Fibroblast of pulmonary artery (primary cell): Measurements from ENCODE around the gene PKHD1.

Source experiments
- DNase-seq: peaks from one replicate; pipeline ENCODE4 v3.0.0-alpha.2; 2010; ENCODE audit warnings: low read depth
- H3K4me3 ChIP-seq: replicated peaks from 2 replicates; pipeline ENCODE4 v1.5.1; 2011; ENCODE audit warnings: low read depth, mild to moderate bottlenecking, control low read depth, low read length, moderate library complexity
- TF ChIP-seq, protein P1 (sequence below): IDR thresholded peaks from 2 replicates; pipeline ENCODE4 v1.5.1; 2011; ENCODE audit warnings: mild to moderate bottlenecking, control low read depth, low read length, inconsistent platforms; ENCODE audit errors: missing control alignments

The PKHD1 gene

DNA sequence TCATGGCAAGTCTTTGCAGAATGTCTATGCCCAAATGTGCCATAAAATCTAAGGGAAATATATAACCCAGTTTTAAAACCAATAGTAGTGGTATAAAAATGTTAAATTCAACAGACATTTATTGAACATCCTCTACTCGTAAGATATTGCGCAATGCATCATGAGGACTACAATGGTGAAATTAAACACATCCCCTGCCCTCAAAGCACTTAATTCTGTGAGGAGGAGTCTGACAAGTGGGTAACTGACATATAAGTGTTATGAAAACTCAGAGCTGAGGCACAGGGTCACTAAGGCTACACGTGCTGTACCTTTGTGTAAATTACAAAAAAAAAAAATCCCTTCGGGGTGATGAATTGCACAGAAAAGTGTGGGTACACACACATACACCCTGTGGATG is 6.2 kb downstream of the PKHD1 start:
- no peak overlapping the region for H3K4me3 ChIP-seq
- DNase-seq = no peak
- TF ChIP-seq, protein P1, sequence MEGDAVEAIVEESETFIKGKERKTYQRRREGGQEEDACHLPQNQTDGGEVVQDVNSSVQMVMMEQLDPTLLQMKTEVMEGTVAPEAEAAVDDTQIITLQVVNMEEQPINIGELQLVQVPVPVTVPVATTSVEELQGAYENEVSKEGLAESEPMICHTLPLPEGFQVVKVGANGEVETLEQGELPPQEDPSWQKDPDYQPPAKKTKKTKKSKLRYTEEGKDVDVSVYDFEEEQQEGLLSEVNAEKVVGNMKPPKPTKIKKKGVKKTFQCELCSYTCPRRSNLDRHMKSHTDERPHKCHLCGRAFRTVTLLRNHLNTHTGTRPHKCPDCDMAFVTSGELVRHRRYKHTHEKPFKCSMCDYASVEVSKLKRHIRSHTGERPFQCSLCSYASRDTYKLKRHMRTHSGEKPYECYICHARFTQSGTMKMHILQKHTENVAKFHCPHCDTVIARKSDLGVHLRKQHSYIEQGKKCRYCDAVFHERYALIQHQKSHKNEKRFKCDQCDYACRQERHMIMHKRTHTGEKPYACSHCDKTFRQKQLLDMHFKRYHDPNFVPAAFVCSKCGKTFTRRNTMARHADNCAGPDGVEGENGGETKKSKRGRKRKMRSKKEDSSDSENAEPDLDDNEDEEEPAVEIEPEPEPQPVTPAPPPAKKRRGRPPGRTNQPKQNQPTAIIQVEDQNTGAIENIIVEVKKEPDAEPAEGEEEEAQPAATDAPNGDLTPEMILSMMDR = no peak

DNA sequence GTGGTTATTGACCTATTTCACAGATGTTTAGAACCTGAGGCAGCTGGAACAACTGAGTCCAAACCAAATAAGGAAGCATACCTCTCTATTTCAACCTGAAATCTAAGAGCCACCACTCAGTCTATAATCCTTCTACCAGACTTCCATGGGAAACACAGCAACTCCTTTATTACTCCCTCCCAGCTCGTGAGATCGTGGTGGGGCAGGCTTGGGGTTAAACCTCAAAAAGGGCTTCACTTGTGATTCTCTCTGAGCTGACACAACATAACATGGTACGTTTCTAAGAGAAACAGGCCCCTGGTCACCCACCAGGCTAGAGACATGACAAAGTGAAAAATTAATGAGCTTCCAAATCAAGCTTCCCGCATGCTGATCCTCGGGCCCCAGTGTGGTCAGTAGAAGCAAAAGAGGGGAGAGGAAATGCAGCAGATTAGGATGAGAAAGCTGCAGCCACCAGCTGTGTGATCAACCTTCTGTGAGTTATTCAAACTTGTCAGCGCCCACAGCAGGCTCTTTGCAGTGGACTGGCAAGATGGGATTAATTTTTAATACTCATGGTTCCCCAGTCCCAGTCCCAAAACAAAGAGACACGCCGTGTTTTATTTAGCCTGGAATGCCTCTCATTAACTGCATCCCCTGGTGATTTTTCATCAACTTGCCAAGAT is 9.3 kb downstream of the PKHD1 start:
- DNase-seq = no peak

DNA sequence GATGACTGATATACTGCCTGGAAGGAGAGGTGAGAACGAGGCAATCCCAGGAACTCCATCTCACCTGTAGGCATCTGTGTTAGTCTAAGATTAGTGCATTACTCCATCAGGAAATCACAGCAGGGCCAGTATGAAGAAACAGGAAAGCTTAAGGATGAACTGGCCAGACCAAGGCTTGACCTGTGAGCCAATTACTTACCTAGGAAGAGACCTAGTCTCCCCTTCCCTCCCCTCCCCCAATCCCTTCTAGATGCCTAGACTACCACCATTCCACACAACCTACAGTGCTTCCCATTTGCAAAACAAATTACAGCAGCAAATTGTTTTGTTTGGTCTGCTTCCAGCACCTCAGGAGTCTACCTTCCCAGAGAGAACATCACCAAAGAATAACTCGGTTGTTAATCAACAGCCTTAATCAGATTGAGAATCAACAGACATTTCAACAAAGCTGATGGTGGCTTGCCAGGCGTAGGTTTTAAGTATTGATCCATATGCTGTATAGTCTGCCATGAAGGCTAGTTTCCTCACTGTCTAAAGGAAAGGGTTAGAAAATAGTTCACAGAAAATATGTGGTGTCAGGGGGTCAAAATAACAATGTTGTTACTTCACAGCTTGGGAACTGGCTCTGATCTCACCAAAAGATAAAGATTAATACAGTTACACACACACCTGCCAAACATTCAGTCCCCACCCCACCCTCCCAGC is 10.1 kb downstream of the PKHD1 start:
- DNase-seq = no peak
- TF ChIP-seq, protein P1 = no peak

More for the DNA sequence above, 9.3 kb downstream of the PKHD1 start:
- no peak overlapping the region for H3K4me3 ChIP-seq
- TF ChIP-seq, protein P1 = no peak

DNA sequence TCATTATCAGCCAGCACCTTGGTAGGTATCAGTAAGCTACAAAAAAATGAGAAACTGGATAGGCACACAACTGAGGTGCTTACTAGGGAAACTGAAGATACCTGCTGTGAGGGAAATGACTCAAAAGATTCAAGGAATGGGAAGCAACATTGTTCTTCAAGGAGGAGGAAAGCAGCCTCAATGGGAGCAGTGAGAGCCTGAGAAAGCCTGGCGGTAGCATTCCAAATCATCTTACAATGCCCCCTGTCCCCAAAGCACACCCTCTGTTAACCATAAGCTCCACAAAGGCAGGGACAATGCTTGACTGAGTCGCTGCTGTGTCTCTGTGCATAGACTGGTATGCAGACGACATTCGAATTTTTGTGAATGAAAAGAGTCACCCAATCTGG is 10.6 kb downstream of the PKHD1 start:
- TF ChIP-seq, protein P1 = no peak
- DNase-seq = no peak
- no peak overlapping the region for H3K4me3 ChIP-seq

More for the DNA sequence above, 10.1 kb downstream of the PKHD1 start:
- H3K4me3 ChIP-seq = no peak overlapping the region

DNA sequence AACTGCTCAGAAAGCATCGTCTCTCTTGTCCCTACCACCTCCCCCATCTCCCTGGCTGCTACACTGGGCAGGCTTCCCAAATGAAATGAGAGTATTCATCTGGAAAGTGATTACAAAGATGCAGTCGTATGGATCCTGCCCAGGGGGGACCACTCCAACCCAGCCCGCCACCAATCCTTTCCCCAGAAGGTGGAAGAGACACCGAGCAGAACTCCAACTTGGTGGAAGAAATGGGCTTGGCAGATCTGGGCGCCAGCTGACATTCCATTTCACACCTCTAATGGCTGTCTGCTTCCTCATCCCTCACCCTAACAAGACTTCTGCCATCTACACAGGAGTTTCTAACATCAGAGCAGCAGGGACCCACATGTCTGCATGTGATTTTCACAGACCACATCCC is 12.7 kb downstream of the PKHD1 start:
- H3K4me3 ChIP-seq = no peak overlapping the region
- no peak for DNase-seq
- TF ChIP-seq, protein P1 = no peak

DNA sequence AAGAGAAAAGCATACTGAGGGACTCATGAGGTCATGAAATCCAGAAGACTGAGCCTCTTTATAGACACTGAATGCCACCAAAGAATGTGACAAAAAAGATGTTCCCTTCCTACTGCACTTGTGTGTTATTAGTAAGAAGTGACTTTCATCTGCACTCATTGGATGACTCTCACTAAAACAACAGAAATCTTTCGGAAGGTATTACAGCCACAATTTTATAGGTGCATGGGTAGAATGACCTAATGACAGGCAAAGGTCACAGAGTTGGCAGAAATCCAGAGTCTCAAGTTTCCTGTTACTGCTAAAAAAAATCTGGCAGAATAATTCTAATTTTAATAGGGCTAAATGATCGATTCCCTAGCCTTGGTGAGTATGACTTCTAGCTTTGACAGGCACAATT is 13.3 kb downstream of the PKHD1 start:
- DNase-seq = no peak
- TF ChIP-seq, protein P1 = no peak

More for the DNA sequence above, 13.3 kb downstream of the PKHD1 start:
- H3K4me3 ChIP-seq = no peak overlapping the region
